GM18517 (cell line): ENCODE measurements around the gene REG4.
A peak's percentile ranks its signal among the peaks of the same experiment; 100 is the strongest.
"Not testable (repeated sequence)": the region's sequence is repeated elsewhere in the genome, so short reads cannot be mapped to it uniquely, and the experiment has no call there.

Experiments
- ATAC-seq: cut with Tn5 transposase; IDR thresholded peaks from one replicate; pipeline ENCODE4 v1.9.1; 2021; ENCODE audit warnings: mild to moderate bottlenecking, moderate library complexity; ENCODE audit not compliant: unreplicated experiment

Gene REG4

DNA sequence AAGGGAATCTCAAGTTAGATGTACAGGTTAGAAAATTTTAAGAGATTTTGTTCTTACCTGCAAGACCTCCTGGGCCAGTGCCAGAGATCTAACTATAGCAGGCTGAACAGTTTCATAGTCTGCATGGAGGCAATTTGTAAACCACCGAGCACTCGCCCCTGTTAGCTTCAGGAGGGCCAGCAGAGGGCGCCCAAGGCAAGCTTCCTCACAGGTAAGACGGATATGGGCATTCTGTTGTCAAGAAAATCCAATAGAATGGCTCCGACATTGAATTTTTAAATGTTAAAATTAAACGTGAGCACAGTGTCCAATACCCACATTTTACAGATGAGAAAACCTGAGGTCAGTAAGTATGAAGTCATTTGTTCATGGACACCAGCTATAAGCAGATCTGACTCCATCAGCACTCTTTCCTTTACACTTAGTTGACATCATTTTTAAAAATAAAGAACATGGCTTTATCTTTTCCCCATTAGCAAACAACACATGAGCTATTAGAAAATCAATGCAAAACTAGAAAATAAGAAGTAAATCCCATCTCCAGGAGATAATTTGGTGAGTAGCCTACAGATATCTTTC lies 2.2 kb downstream of the REG4 start:
- peak; percentile 53 for ATAC-seq

DNA sequence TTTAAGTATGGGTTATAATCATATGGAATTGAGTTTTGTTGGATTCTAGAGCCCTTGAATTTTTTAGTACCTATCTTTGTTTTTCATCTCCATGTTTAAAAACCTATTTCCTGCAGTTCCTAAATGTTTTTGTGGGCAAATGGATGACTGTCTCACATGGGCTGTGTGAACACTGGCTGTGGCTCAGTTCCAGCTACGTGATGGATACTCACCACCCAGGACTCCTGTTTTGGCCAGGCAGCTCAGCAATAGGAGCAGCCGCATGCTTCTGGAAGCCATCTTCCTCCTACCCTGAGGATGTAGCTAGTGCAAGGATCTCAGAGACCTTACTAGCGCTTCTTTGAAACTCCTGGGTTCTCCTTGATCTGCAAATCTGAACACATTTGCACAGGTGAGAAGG lies 2.8 kb downstream of the REG4 start:
- no peak for ATAC-seq

DNA sequence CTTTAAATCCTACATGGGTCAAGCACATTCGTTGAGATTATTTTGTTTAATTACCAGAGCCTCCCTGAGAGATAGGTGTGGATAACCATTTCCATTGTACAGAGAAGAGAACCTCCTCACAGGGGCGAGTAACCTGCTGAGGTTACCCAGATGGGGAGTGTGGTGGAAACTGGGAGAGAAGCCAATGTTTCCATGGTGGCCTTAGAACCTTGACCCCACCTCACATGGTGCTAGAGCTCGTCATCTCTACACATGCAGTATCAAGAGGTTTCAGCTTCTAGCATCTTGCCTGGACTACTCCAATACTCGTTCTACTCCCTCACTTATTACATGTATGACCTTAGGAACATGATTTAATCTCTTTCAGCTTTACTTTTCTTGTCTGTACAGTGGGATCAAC lies 4.8 kb downstream of the REG4 start:
- no peak for ATAC-seq

DNA sequence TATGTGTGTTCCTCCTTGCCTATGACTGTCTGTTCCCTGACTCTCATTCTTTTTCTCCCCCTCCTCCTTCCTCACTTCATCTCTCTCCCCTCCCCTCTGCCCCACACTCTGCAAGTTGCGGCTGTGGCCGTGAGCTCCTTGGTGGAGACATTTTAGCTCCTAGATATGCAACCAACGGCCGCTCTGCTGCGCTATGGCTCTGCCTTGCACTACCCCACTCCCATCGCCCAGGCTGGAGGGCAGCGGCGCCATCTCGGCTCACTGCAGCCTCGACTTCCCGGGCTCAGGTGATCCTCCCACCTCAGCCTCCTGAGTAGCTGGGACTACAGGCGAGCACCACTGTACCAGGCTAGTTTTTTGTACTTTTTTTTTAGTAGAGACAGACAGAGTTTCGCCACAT lies 5.5 kb downstream of the REG4 start:
- ATAC-seq = no peak

DNA sequence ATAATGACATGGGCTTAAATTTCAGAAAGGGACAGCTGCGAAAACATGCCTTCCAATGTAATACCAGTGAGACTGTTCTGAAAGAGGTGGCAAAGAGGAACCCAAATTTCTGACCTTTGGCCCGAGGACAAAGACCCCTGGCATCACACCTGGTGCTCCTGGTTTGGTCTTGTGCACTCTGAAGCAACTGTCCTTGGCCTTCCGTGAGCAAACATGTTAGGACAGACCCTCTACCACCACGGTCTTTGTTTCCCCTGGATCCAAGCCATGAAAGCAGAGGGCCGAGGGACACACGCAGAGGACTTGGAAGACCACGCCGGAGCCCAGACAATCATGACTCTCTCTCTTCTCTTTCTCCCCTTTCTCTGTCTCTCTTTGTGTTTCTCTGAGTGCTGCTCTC lies 6.0 kb downstream of the REG4 start:
- ATAC-seq = no peak

DNA sequence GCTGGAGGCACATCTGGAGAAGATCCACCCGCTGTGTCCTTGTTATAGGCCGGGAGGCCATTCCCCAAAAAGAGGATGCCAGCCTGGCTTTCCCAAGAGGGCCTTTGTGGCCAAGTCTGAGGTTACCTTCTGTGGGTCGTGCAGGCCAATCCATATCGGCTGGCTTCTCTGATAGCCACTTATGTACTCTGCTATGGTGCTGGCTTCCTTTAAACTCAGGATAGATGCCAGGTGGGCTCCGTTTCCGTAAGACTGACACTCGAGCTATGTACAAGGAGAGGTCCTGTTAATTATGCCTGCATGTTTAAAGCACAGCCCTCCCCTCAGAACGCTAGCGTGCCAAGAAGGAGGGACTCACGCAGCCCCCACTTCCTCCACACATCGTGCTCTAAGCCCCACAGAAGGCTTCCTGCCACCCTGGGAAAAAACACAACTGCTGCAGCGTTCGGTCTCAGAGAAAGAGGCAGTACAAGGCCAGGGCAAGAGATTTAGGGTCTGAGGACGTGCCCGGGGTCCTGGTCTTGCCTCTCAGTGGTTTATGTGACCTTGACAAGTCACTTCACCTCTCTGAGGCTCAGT lies 11.6 kb downstream of the REG4 start:
- ATAC-seq = no peak

DNA sequence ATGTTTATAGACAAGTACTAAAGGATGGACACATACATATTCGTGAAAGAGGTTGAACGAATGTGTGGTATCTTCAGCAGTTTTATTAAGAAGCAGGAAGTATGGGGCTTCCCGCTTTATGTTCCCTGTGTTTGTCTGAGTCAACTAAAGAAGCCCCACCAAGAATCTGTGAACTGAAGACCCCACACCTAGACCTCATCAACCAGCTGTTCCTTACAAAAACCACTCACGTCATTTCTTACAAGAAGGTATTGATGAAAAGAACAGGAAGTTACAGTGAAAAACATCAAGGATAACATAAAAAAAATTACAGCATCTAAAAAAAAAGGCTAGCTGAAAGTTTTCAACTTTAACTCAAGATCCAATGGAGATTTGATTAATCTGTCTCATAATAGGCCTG lies 12.3 kb downstream of the REG4 start:
- no peak for ATAC-seq

DNA sequence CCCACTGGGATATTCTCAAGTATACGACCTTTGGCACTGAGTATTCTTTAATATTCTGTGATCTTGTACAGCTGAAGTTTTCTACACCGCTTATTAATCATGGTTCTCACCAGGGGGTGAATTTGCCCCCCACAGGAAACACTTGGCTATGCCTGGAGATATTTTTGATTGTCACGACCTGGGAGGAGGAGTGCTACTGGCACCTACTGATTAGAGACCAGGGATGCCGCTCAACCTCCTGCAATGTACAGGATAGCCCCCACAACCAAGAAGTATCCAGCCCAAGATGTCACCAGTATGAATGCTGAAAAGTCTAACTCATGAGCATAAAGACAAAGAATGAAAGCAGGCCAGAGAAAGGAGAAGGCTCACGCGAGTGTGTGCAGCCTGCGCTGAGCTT lies 13.7 kb downstream of the REG4 start:
- ATAC-seq = no peak

DNA sequence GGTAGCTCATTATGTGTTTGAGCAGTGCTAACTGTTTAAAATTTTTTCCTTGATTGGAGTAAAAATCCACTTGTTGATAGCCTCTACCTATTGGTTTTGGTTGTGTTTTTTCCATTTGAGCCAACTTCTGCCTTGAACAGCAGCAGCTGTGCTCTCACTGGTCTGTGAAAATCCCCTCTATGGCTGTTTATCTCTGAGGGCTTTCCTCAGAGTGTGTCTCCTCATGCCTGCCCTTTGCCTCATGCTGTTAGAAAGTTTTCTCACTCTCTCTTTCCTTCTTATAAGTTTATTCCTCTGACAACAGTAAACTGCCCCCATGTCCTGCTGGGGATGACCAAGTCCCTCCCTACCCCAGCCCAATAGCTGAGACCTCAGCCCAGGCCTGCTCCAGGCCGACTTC lies 14.1 kb downstream of the REG4 start:
- no peak for ATAC-seq

DNA sequence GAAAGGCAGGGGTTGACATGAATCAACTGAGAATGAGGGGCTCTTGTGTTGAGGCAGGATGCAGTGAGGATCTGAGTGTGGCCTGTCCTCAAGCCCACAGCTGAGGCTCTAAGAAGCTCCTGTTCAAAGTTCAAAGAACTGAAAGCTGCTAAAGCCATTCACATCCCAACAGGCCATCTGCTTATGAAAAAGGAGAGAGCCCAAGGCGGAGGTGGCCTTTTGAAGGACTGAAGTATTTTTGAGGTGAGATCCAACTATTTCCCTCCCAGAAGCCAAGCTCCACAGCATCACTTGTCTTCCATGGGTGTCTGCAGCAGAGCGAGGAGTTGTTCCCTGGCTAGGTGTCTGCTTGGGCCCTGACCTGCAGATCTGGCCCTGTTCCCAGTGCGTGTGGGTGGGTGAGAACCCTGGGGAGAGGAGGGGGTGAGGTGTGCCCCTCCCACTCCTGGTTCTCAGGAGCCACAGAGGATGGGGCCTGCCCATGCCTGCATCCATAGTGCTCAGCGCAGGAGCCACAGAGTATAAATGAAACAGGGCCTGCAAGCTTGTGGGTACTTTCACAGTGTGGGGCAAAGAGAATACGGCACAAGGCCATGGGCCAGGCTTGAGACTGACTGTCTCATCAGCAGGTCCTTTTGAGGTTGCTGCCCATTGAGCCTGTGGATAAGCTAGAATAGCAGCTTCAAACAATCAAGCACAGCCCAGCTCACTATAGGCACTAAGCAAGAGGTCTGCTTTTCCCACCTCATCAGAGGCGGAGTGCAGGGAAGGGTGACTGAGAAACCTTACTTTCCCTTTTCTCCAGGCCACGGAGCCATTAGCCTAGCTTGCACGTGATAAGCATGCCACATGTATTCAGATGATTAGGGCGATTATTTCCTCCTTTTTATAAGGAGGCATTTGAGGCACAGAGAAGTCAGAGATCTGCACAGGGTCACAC lies 15.7 kb downstream of the REG4 start:
- ATAC-seq = no peak

DNA sequence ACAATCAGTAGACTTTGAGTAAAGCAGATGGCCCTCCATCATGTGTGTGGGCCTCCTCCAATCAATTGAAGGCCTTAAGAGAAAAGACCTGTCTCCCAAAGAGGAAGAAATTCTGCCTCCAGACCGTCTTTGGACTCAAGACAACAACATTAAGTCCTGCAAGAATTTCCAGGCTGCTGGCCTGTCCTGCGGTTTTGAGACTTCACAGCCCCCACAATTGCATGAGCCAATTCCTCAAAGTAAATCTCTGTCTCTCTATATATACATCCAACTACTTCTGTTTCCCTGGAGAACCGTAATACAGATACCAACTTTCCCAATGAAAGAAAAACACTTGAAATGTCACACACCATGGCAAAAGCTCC lies 16.4 kb downstream of the REG4 start:
- ATAC-seq = no peak

DNA sequence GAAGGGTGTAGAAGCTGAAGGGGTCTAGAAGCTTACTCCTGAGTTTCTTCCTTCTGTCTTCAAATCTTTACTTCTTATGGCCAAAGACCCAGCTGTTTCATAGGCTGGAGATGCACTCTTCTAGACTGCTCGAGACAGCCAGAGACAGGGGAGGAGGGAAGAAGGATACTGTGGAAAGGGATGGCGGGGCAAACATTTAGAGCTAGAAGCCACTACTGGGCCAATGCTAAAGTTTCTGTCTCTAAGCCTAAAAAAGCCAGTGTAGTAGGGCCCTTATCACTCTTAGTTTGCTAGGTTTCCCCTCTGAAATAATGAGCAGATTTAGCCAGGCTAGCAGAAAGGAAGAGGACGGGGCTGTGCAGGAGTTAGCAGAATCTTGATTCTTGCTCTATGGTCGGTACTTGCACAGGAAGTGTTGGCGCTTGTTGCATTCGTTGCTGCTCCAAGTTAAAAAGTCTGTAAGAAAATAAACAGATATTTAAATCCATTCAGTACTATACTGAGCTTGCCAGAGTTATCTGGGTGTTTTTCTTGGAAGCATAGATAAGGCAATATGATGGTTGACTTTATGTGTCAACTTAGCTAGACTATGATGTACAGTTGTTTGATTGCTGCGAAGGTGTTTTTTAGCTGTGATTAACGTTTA lies 16.9 kb downstream of the REG4 start:
- ATAC-seq = no peak

DNA sequence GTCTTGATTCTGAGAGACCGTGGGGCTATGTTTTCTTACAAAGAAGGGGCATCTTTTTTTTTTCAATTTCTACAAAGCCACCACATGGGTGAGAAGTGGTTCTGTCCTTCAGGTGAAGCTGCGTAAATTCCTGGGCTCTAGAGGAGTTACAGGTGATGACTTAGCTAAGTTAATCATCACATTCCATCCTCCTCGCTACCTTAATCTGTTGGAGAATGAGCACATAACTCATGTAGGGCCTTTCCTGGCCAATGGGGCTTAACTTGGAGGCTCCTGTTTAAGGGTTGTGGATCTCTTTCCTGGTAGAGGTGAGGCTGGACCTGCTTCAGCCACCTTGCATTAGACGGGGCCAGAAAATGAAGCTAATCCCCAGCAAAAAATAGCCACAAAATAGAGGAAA lies 19.9 kb downstream of the REG4 start:
- ATAC-seq = no peak

DNA sequence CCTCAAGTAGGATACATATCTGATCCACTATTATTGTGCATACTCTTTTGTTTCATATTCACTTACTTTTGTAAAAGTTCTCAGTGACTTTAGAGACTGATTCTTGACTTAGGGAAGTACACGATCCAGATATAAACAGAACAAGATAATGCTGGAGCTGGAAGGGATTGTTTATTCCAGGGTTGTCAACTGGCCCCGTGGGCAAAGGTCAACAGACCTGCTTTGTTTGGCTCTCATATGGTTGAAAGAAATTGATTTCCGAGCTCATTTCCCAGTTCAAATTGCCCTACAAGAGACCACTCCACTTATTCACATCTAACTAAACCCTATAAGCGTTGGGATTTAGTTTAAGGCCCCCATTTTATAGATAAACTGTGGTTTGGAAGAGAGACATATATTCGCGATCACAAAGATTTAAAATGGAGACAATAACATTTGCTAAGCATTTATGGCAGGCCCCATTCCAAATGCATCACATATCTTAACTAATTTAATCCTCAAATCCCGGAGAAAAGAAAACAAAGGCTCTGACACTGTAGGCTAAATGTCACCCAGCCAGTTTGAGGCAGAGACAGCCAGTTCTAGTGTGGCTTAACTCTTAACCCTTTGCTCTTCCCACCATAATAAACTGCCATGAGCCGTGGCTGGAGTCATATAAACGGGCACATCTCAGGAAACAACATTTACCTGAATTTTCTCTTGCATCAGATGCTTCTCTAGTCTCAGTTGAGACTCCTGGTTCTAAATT lies 20.6 kb downstream of the REG4 start:
- no peak for ATAC-seq

DNA sequence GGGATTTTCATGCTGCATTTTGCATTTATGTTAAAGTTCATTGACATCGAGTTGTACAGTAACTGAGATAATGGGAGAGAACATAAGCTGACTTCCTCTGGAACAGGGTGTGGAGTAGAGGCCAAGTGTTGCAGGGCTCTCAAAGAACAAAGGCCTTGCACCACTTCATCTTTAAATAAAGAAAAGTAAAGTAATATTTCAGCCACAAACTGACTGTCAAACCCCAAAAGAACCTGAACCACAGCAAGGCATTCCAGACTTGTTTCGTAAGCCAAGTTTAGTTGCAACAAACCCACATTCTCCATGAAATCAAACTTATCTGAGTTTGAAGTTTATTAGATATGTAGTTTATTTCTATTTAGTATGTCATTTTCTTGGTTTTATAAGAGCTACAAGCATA lies 23.5 kb downstream of the REG4 start:
- no peak for ATAC-seq

DNA sequence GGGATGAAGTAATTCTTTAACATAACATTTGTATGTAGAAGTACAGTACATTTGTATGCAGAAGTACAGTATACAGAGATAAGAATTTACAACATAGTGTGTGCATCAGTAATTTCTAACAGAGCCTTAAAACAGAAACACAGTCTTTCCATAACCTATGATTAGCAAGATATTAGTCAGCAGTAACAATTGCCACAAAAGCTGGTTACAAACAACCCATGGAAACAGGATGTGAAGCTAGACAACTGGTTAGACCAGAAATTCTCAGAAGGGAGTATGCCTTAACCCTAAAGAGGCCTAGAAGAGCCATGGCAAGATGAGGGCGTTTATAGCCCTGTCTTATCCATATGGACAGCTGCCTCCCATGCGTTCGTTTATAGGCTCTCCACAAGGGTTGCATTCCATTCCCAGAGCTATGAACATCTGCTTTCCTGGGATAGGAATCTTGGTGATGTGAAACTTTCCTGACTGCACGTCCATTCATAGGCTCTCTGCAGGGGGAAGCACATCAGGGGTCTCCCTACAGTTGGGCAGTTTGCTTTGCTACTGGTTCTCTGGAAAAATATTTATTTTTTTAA lies 24.7 kb downstream of the REG4 start:
- ATAC-seq = not testable (repeated sequence)

DNA sequence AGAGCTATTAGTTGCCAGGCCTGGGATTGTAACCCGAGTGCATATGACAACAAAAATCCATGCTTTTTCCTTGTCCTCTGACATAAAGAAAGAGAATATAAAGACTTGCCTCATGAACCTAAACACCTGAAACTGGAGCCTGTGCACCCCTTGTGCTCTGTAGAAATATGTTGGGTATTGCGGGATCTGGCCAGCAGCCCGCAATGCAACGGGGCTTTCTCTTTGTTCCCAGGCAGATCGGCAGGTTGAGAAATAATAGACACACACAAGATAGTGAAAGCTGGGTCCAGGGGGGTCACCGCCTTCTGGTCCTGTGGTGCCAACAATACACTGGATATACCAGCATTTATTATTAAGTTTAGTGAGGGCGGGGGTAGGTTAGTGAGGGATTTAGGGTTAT lies 25.2 kb downstream of the REG4 start:
- ATAC-seq = not testable (repeated sequence)

DNA sequence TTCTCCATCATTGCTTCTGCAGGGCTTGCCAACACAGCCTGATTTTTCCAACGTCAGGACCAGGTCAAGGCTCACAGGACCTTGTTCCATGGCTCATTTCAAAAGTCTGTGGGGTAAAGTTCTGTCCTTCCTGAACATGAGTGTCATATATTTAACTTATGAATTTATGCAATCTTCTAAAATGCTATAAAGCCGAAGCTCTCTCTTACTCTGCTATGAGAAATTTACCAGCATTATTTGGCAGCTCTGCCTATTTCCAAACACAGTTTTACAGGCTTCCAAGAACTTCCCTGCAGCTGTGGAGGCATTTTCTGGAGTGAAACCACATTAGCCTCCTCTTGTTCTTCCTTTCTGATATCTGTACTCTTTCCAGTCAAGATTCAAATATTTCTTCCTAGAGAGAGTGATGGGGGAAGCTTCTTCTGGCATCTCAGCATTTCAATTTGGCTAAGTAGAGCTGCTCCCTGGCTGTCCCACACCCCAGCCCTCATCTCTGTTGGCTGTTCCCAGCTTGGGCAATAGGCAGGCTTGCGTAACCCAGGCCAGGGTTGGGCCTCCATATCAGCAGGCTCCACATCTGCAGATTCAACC lies 27.0 kb downstream of the REG4 start:
- no peak for ATAC-seq

DNA sequence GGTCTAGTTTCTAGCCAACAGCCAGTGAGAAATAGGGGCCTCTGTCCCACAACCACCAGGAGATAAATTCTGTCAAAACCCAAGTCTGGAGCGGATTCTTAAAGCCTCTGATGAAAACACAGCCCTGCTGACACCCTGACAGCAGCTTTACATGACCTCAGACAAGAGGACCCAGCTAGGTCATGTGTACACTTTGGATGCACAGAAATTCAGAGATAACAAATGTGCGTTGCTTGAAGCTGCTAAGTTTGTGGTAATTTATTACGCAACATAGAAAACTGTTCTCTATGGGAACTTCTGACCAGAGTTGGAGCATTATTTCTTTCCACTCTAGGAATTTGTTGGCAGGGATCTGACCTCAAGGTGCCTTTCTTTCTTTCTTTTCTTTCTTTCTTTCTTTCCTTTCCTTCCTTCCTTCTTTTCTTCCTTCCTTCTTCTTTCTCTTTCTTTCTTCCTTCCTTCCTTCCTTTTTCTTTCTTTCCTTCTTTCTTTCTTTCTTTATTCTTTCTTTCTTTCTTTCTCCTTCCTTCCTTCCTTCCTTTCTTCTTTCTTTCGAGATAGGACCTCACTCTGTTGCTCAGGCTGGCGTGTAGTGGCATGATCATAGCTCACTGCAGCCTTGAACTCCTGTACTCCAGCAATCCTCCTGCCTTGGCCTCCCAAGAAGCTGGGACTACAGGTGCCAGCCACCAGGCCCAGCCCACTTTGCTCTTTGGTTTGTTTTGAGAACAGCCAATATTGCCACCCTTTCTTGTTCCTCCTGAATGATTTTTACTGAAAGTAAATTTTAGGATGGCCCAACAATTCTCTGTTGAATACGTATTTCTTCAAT lies 27.7 kb downstream of the REG4 start:
- no peak for ATAC-seq
